Activated T-cell treated with anti-CD3 and anti-CD28 coated beads for 4 hours (primary cell): ENCODE results near the gene MED26.

Source experiments
- DNase-seq: peaks from one replicate; pipeline ENCODE4 v3.0.0-alpha.2; 2020

The MED26 gene

GRCh38 chr19:16611121-16611520, 16.9 kb downstream of the MED26 start:
- DNase-seq, result no peak

- DNase-seq, result no peak
Measured at GRCh38 chr19:16609511-16610200, 18.3 kb downstream of the MED26 start.

DNA sequence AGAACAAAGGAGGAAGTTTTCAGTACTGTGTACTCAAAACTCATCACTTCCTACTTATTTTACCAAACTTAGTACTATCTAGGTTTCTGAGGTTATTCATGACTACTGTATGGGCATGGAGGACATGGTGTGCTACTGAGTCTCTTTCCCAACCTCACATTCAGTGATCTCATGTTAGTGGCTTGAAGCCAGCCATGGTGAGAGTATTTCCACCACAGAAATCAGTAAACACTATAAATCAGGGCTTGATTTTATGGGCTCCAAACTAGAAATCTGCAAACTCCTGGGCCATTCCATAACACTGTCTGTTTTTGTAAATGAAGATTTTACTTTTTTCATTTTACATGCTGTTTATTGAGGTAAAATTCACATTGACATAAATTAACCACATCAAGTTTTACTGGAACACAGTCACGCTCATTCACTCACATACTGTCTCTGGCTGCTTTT, 19.7 kb downstream of the MED26 start:
- DNase-seq, result no peak

DNA sequence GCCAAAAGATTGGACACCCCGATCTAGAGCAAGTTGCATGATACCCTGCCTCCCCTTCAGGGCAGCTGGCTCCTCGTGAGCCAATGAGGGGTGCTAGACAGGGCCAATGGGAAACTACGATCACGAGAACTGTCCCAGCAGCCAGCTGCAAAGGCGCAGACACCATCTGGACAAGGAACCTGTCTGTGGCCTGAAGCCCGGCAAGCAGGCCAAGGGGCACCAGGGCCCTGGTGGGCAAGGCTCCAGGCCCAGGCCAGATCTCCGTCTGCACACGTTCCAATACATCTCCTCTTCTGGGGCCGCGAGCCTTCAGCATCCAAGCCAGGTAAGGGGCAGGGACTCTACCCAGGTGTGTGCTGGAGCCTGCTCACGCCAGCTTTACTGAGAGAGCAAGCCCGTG, 20.2 kb downstream of the MED26 start:
- DNase-seq, result no peak

DNA sequence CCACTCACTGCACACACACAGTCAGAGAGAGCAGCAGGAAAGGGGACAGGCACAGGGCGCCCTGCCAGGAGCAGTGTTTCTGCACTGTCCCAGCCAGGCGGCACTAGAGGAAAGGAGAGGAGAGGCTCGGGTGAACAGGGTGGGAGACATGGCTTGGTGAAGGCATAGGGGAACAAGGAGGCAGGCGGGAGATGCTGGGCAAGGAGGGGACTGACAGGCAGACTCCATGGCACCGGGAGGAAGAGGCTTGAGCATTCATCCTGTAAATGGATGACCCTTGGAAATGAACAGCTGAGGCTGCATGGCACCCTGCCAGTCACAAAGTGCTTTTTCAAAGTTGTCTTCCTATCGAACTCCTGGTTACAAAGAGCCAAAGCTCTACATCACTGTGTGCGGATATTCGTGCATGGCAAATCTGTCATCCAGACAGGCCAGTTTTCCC, 22.4 kb downstream of the MED26 start:
- DNase-seq, result no peak

GRCh38 chr19:16605115-16605514, 22.9 kb downstream of the MED26 start:
- no peak for DNase-seq

GRCh38 chr19:16604615-16605014, 23.4 kb downstream of the MED26 start:
- no peak for DNase-seq

DNA sequence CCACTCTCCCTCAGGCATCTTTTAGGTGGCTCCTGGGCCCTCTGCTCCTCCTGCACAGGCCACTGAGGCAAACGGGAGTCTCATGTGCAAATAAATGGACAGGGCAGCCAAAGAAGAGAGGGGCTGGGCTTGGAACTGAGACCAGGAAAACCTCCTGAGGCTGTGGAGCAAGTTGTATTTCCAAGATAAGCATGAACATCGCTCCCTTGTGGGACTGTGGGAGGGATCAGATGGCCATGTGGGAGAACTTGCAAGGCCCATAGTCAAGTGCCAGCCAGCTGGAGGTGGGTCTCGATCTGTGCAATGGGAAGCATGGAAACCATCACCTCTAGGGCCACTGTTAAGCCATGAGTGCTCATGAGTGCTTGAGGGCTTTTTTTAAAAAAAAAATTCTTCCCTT, 24.9 kb downstream of the MED26 start:
- no peak for DNase-seq

DNA sequence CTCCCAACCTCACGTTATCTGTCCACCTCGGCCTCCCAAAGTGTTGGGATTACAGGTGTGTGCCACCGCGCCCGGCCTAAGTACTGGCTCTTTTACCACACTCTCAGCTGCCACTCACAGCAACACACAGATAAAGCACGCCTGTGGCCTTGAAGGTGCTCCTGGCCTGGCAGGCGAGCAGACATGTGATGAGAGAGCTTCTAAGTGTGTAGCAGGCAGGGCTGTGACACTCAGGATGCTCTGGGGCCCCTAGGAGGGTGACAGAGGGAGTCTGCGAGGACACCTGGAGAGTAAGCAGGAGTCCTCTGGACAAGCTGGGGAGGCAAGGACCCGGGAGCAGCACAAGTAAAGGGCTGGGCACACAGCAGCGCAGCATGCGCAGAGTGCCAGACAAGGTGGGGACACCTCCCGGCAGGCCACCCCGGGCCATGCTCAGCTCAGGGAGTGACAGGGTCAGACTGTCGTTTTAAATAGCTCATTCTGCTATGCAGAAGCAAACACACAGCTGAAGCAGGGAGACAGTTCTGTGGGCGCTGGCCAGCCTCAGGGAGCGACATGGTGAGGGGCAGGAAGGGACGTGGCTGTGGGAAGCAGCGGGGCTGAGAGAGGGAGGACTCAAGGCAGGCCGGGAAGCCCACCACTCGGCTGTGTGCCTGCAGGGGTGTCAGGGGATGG, 26.5 kb downstream of the MED26 start:
- DNase-seq, result no peak

DNA sequence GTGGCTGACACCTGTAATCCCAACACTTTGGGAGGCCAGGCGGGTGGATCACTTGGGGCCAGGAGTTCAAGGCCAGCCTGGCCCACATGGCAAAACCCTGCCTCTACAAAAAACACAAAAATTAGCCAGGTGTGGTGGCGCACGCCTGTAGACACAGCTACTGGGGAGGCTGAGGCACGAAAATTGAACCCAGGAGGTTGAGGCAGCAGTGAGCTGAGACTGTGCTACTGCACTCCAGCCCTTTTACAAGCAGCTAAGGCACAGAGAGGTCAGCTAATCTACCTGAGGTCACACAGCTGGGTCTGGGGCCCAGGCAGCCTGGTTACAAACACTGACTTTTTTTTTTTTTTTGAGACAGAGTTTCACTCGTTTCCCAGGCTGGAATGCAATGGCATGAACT, 27.2 kb downstream of the MED26 start:
- no peak for DNase-seq

DNA sequence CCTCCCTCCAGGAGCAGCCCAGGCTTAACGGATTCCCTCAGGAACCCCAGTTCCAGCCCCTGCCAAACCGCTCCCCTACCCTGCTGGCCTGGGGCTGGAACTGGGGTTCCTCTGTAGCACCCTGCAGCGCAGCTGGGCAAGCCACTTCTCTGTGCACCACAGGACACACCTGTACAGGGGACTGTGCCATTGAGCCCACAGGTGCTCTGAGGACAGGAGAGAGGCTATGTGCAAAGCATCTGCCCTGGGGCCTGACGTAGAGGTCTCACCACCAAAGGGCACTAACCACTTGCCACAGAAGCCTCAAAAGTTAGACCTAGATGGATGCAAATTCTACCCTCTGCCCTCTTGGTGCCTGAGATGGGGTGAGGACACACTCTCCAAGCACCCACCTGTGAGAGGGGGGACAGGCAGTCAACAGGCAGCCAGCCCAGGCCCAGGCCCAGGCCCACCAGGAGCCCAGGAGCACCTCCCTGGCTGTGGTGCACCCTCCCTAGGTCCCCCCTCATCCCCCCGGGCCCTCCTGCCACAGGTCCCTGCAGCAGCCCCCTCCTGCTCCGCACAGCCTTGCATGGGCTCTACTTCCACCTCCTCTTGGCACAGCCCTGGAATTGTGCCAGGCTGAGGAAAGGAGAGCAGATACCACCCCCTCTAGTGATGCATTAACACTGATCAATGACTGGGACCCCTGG, 28.2 kb downstream of the MED26 start:
- no peak for DNase-seq

DNA sequence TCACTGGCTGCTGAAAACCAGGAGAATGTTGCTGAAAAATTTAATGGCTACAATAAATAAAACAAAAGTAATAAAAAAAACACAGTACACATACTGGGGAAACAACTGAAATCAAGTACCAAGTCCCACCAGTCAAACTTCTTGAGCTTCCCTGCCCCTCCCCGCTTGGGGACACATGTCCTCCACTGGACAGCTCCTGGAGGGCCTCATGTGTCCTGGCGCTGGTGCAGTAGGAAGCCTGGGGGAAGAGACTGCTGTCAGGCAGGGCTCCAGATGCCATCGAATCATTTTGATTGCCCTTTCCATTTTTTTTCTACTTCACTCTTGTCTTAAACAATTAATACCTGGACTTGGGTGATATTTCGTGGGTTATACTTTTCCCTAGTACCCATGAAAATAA, 29.2 kb downstream of the MED26 start:
- no peak for DNase-seq

- no peak for DNase-seq
Measured at GRCh38 chr19:16596399-16596798, 31.6 kb downstream of the MED26 start.

- DNase-seq, result no peak
Measured at GRCh38 chr19:16595097-16595496, 32.9 kb downstream of the MED26 start.

DNA sequence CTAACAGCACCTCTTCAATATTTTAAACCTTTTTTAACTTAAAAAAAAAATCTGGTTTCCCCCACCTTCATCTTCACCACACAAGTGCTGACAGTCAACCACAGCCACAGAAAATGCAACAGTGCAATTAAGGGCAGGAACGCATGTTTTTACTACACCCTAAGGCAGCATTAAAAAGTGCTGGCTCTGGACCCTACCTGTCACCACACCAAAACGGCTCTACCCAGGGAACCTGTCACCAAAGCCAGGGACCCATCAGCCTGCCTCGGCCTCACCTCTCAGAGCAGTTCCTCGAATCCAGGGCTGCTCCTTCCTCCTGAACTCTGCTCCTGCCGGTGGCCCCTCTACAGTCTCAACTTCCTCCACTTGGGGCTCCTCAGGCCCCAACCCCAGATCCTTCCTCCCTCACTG, 33.3 kb downstream of the MED26 start:
- DNase-seq, result no peak

DNA sequence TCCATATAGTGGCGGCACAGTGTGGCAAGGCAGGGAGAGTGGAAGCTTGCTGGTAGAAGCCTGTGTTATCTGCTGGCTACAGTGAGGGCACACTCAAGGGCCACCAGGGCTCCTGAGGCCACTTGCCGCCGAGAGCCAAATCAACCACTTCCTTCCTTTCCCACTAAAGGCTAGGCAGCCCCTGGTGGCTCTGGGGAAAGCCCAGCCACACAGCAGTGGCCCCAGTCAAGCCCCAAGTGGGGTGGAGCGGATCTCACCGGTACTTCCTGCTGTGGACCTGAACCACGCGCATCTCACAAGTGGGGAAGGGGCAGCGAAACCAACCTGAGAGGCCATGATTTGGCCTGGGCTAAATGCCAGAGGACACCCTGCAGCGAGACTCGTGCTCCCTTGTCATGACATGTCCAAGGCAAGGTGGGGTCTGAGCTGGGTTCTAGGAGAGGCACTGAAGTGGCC, 33.8 kb downstream of the MED26 start:
- DNase-seq, result no peak

DNA sequence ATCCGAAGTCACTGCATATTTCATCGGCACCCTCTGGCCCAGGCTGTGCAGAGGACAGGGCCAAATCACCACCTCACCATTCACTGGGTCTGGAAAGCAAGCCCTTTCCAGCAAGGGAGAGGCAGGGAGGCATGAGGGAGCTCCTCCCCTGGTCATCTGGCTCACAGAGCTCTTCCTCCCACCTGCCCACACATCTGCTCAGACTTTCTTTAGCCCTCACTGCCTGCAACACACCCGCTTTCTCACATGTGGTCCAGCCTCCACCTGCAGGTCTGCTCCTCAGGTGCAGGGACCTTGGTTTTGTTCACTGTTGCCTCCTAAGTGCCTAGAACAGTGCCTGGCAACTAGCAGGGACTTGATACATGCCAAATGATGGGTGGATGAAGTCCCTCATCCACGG, 34.8 kb downstream of the MED26 start:
- DNase-seq, result no peak

DNA sequence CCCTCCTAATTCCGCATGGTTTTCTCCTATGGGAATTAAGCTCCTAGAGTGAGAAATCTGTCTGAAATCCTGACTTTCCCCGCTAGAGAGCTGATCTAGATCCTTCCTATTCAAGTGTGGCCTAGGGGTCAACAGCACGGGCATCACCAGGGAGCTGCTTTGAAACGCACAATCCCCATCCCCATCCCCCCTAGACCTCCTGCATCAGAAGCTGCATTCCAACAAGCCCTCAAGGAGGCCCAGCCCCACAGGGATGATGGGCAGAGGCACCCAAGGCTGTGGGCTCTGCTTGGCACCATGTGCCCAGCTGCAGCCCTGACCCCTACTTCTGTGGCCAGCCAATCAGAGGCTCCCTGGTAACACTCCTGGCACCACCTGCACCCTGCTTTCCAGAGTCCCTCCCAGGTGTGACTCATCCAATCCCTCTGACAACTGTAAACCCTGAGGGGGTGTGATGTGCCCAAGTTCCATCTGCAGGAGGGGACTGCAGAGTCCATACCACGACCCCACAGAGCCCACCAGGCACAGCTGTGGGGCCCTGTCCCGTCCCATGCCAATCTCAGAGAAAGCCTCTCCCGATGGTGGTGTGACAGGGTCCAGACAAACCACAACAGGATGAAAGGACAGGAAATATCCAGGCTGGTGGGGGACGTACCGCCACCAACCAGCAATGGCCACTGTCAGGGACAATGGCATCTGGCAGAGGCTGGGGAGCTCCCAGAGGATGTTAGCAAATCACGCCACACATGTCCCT, 36.0 kb downstream of the MED26 start:
- no peak for DNase-seq

DNA sequence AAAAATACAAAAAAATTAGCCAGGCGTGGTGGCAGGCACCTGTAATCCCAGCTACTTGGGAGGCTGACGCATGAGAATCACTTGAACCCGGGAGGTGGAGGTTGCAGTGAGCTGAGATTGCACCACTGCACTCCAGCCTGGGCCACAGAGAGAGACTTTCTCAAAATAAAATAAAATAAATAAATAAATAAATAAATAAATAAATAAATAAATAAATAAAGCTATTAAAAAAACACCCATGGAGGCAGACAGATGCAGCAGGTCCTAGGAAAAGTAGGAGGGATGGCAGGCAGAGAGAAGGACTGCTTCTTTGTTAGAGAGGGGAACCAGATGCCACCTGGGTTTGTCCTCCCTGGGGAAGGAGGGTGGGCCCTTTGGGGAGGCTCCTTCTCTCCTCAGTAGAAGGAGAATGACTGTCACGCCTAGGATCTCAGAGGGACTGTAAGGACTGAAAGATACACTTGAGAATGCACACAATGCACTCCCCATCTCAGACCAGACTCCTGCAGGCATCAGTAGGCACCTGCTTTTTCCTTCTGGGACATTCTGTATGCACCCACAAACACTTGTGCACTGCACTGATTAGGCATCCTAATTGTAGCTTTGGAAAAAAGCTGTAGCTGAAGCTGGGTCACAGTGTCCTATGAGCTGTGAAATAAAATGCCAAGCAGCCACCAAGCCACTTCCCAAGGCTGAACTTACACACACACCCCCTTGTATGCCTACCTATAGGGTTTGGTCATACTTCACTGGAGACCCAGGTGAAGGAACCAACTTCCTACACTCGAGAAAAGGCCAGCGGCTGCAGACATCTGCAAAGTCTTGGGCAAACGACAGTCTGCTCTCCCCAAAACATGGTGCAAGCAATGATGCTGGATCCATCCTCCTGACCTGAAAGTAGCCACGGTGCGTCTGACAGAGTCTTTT, 36.9 kb downstream of the MED26 start:
- no peak for DNase-seq

- DNase-seq, result no peak
Measured at GRCh38 chr19:16589917-16590316, 38.1 kb downstream of the MED26 start.

DNA sequence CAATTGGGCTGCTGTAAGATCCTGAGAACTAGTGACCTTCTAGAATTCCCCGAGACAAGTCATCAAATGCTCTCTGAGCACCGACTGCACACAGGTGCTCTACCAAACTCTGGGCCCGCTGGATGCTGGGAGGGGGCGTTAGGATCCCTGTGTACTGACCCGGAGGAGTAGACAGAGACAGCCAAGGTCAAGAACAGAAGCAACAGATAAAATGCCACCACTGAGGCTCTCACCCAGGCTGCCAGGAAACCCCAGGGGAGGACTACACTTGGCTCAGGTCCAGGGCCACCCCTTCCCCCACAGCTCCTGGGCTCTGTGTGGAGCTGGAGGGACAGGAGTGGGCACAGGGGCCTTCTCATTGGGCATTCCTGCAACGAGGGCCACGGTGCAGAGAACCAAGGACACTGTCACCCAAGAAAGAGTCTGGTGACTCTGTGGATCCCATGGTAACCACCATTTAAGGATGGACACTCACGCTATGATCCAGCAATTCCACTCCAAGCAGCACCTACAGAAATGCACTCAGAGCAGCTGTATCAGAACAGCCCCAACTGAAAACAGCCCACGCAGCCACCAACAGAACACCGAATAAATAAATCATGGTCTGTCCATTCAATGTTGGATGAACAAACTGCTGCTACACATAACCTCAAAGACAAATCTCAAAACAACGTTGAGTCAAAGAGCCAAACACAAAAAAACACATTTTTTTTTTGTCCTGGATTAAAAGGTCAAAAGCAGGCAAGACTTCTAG, 39.0 kb downstream of the MED26 start:
- DNase-seq, result no peak
